Activated CD4-positive, alpha-beta T cell treated with anti-CD3 and anti-CD28 coated beads, Interleukin-2, Interleukin-4, amounts not matched to agents 100 ng/mL and 50 ng/mL, durations not matched to agents 16 hours and 8 hours (primary cell): ENCODE data around the gene SMPD2.

Experiments
- DNase-seq: peaks from one replicate; pipeline ENCODE4 v3.0.0-alpha.2; 2020; ENCODE audit warnings: low spot score

SMPD2 gene

GRCh38 chr6:109447087-109447486, 6.6 kb downstream of the SMPD2 start:
- DNase-seq, result no peak

DNA sequence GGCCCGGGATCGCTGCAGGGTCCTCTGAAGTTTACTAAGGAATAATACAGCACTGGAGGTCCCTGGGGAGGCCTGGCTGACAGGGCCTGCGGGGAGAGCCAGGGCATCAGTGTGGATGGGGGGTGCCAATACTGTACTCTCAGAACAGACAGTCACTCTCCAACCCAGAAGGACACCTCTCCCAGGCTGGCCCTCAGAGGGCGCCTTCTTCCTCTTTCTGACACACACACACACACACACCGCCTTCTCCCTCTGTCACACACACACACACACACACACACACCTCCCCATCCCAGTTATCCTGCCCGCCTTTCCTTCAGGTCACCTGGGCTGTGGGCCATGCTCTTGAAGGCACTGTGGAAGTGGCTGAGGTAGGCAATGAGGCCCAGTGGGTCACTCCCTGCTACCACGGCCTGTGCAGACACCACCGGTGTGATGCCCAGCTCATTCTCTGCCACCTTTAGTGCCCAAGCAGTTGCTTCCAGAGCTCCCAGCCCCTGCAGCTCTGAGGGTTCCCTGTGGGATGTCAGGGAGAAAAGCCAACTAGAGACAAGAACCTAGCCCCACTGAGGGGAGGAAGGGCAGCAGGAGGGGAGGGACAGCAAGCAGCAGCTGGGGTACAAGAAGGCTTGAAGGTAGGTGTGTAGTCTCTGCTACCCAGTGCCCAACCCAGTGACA, 7.5 kb downstream of the SMPD2 start:
- no peak for DNase-seq

- DNase-seq, result no peak
These were observed 8.1 kb downstream of the SMPD2 start for GRCh38 chr6:109448615-109449014.

DNA sequence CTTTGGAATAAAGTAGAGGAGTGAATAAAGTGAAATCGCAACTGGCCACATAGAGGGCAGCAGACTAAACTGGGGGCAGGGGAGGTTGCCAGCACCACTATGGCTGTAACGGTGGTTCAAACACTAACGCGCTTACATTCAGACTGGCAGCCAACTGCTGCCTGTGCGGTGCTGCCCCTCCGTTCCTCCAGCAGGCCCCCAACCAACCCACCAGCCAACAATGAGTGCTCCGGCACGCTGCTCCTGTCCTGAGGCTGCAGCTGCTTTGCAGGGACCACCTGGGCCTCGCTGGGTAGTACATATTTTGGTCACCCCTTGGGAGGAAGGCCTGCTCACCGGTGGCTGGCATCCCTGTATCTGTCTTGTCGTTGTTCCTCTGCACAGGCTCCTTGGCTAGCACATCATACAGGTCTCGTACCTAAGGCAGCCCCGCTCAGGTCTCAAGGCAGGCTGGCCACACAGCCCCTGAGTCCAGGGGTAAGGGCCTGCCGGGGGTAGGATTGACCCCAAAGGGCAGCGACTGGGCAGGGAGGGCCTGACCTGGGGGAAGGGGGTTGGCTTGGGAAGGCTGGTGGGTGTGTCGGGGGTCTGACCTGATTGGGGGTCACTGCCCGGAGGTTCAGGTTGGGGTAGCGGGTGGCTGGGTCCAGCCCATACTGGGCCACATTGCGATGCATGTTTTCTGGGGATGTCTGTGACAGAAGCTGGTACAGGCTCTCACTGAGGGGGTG, 8.7 kb downstream of the SMPD2 start:
- no peak for DNase-seq

DNA sequence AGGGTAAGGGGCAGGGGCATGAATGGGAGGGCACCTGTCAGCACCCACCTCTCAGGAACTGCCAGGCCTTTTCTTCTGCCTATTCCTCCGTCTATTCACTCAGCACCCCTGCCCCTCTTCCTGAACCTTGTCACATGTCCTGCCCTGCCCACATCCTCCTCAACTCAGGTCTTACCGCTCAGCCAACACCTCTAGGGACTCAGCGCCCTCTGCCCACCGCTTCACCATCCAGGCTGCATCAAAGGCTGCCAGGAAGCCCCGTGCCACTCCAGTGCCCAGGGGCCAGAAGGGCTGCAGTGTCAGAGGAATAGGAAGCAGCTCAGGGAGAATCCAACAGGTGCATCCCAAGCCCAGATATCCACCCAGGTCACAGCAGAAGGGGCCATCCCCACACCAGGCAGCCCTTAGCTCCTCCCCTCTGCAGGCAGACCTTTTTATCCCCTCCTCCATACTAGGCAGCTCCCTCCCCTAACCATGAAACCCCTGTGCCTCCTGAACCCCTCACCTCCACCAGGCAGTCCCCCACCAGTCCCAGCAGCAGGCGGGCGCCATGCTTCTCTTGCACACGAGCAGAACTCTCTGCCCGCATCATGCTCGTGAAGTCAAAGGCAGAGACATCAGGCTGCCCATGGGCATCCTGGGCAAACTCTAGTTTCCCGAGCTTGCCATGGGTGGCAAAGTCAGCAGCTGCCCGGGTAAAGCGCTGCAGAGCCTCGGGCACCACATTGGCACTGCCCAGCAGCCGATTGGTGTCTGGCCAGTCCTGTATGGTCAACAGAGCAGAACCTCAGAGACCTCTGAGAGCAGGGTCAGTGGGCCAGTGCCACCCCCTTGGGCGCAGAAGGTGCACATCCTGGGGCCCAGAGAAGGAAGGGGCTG, 9.5 kb downstream of the SMPD2 start:
- peak; percentile 25 for DNase-seq

- no peak for DNase-seq
These were observed 10.3 kb downstream of the SMPD2 start for GRCh38 chr6:109450801-109451200.

- DNase-seq, result no peak
These were observed 10.9 kb downstream of the SMPD2 start for GRCh38 chr6:109451376-109451775.

- DNase-seq, result no peak
These were observed 11.7 kb downstream of the SMPD2 start for GRCh38 chr6:109452181-109452580.

DNA sequence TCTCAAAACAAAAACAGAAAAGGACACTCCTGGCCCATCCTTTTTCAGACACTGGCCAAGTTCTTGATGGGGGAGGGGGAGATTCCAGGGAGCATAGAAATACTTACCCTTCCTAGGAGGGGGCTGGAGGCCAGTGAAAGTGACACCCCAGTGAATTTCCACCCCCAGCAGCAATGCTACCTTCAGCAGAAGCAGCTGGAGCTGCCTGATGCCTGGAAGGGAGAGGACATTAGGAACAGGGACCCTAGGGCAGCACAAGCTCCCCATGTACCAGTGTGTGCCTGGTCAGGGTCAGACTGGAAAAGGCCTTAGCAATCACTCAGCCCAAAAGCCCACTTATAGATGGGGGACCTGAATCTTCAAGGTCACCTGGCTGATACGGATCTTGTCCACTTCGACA, 12.6 kb downstream of the SMPD2 start:
- DNase-seq, result no peak

DNA sequence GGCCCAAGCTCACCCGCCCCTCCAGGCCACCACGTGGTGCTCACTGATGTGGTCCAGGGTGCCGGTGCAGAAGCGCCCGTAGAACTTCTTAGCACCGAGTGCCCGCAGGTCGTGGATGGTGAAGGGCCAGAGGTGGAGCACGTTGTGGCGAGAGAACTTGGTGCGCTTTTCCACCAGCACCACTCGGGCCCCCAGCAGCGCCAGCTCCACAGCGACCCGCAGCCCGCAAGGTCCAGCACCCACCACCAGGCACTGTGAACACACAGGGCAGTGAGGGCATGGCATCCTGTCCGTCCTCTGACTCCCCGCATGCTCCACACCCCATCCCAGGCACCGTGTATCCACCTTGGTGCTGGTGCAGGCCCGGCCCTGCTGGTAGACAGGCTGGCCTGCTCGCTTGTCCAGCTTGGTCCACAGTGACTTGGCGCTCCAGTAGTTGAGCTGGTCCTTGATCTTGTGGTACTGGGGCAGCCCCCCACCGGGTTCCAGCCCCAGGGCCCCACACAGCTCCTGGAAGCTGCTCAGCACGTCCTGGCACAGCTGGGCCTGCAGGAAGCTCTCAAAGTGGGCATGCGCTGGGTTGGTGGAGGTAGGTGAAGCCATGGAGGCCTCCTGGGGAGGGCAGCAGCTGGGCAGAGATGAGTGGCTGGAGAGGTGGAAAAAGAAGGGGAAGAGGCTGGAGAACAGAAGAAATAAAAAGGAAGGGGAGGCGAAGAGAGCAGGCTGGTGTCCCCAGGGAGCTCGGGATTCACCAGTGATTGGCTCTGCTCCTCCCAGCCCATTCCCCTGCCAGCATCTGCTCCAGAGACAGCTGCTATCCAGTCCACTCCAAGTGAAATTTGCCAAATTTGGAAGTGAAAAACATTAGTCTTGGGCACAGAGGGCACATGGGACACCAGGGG, 13.3 kb downstream of the SMPD2 start:
- no peak for DNase-seq

GRCh38 chr6:109454496-109455436, 14.2 kb downstream of the SMPD2 start:
- DNase-seq, result peak; percentile 79

DNA sequence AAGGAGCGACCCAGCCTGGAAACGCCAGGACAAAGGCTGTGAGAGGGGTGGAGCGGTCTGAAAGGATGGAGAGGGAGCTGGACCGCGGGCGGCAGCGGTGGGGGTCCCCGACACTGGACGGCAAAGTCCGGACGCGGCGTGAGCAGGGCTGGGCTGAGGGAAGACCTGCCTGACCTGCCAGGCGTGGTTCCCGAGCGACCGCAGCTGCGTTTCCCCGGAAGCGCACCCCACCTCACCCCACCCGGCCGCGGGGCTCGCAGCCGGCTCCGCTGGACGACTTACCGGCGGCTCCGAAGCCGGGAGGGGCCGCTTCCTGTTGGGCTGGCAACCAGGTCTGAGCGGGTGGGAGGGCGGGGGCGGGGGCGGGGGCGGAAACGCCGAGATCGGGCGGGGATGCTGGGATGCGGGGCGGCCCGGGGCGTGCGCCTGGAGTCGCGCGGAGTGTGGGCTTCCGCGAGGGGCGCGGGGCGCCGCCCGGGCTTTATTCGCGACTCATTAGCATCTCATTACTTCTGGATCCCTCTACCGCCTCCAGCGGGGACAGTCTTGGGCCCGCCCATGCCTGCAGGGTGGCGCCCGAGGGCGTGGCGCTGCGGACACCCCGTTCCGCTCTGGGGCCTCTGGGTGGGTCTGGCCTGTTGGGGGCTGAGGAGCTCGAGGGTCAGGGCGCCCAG, 15.1 kb downstream of the SMPD2 start, which contains the start of gene MICAL1:
Gene MICAL1 (minus strand): TSS at position 336 of the 674 bp plus-strand sequence. CDS start 1,576 bp downstream, outside the sequence.
- DNase-seq, result peak; percentile 74

GRCh38 chr6:109456111-109456583, 15.6 kb downstream of the SMPD2 start:
- DNase-seq, result no peak

GRCh38 chr6:109456710-109457561, 16.4 kb downstream of the SMPD2 start:
- no peak for DNase-seq

GRCh38 chr6:109457562-109457996, 17.1 kb downstream of the SMPD2 start:
- no peak for DNase-seq

- peak; percentile 70 for DNase-seq
These were observed 18.4 kb downstream of the SMPD2 start for GRCh38 chr6:109458774-109459531.

DNA sequence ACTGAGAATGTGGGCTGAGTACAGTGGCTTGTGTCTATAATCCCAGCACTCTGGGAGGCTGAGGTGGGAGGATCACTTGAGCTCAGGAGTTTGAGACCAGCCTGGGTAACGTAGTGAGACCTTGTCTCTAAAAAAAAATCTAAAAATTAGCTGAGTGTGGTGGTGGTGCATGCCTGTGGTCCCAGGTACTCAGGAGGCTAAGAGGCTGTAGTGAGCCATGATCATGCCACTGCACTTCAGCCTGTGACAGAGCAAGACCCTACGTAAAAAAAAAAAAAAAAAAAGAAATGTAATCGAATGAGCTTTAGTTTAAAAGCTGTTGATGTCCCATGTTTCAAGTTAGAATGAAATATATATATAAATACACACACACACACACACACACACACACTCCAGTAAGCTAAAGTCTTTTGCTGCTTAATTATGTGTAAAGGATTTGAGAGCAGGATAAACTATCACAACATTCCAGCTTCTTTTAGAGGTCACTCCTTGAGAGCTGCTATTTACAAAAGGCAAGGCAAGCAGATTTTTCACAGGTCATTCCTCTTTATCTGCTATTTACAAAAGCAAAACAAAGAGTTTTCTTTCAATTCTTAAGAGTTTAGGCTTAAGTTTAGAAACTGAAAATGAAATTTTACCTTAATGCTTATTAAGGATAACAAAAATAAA, 19.8 kb downstream of the SMPD2 start:
- no peak for DNase-seq
